T-helper 1 cell (primary cell): ENCODE data around the gene TMEM245.
"Not testable (repeated sequence)": the region's sequence is repeated elsewhere in the genome, so short reads cannot be mapped to it uniquely, and the experiment has no call there.

Experiments
- DNase-seq, 5 donors: peaks; one replicate each; pipeline ENCODE4 v3.0.0-alpha.2; 2012 to 2020

TMEM245 gene

GRCh38 chr9:108980893-108981292 lies 138.9 kb downstream of the TMEM245 start:
- DNase-seq: no peak

DNA sequence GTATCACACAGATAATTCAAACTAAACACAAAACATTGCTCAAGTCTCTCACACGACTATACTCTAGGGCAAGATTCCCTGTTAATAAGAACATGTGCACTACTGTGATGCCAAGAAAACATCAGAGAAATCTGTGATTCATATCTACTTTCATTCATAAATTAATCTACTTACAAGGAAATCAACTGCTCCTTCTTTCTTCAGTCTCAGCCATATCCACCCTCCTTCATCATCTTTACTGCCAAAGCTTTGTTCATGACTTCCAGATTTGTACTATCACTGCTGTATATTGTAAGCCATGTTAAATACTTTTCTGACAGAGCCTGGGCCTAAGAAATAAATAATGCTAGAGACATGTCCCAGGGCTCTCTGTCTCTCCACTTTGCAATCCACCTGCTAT lies 141.5 kb downstream of the TMEM245 start:
- DNase-seq: no peak

- no peak for DNase-seq
These were observed 145.9 kb downstream of the TMEM245 start for GRCh38 chr9:108973895-108974294.

- DNase-seq: no peak
These were observed 147.0 kb downstream of the TMEM245 start for GRCh38 chr9:108972626-108973209.

- no peak for DNase-seq
These were observed 147.6 kb downstream of the TMEM245 start for GRCh38 chr9:108972186-108972585.

DNA sequence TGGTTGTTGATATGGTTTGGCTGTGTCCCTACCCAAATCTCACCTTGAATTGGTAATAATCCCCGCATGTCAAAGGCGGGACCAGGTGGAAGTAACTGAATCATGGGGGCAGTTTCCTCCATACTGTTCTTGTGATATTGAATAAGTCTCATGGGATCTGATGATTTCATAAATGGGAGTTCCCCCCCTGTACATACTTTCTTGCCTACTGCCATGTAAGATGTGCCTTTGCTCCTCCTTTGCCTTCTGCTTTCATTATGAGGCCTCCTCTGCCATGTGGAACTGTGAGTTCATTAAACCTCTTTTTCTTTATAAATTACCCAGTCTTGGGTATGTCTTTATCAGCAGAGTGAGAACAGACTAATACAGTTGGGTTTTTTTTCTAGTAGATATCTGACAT lies 148.4 kb downstream of the TMEM245 start:
- not testable (repeated sequence) for DNase-seq

DNA sequence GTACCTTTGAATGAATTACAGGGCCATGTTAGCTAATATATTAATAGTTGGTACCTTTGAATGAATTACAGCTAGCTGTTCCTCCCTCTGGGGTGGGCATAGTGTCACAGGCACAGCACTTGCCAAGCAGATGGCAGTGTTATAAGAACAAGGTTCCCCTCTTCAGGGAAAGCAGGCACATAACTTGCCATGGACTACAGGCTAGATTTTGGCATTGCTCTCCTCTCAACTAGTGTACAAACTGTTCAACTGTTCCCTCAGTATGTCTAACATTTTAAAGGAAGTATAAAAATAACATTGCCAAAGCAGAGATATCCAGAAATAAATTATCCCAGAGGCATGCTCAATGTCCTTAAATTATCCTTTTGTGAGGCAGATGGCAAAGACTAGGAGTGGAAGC lies 151.8 kb downstream of the TMEM245 start:
- no peak for DNase-seq
